ENCODE results near the gene NGFR. TPM values are rescaled to one million over a fixed set of nuclear protein-coding genes. Genes with fewer than 3 reads are reported as not detected.

Gene NGFR
- total and polyA plus RNA-seq, 8 donors: 1.1 to 6.6 (median 3.1) TPM; not detected in 1

GRCh38 chr17:49459401-49459984 is 35.6 kb upstream of the NGFR start:
- Histone ChIP-seq H3K36me3 (no peaks in the 10 kb centered on the region), H3K27ac (no peak overlapping the region), H3K4me3 (no peak overlapping the region), H3K4me1 (no peaks in the 10 kb centered on the region), H3K27me3 (peaks cover 0 to 92% (median 60%) of the 10 kb centered on the region in 3 donors), H3K9me3 (peaks cover 0 to 13% (median 10%) of the 10 kb centered on the region in 4 donors)
- TF ChIP-seq POLR2AphosphoS5 (IDR thresholded peaks at IDR 0.05): no peak
- TF ChIP-seq POLR2A (IDR thresholded peaks at IDR 0.05): no peak
- TF ChIP-seq CTCF (IDR thresholded peaks at IDR 0.05): no peak
- no peak for TF ChIP-seq EP300 (IDR thresholded peaks at IDR 0.05)
- intact Hi-C loops (cut with DNase I; ENCODE audit: low total_unique reads): no loop called here
- WGBS, 5 donors: 36 to 59% (median 40%) methylated on average over 7 of the region's 7 CpGs
- no peak for DNase-seq

GRCh38 chr17:49460401-49460800 is 34.7 kb upstream of the NGFR start:
- no peak for TF ChIP-seq CTCF (IDR thresholded peaks at IDR 0.05)
- Histone ChIP-seq H3K9me3 (peaks cover 0 to 14% (median 11%) of the 10 kb centered on the region in 4 donors), H3K36me3 (no peaks in the 10 kb centered on the region), H3K27ac (no peak overlapping the region), H3K4me3 (no peak overlapping the region), H3K4me1 (no peaks in the 10 kb centered on the region), H3K27me3 (peaks cover 0 to 95% (median 59%) of the 10 kb centered on the region in 3 donors)
- intact Hi-C loops (cut with DNase I; ENCODE audit: low total_unique reads): no loop called here
- 78 to 86% (median 83%) methylated on average over 6 to 7 of the region's 7 CpGs for WGBS, 5 donors
- DNase-seq: no peak

GRCh38 chr17:49461580-49461979 is 33.5 kb upstream of the NGFR start:
- Histone ChIP-seq H3K36me3 (no peaks in the 10 kb centered on the region), H3K9me3 (peaks cover 0 to 14% (median 11%) of the 10 kb centered on the region in 4 donors), H3K4me1 (no peaks in the 10 kb centered on the region), H3K4me3 (no peak overlapping the region), H3K27ac (no peak overlapping the region), H3K27me3 (peaks cover 0 to 95% (median 48%) of the 10 kb centered on the region in 3 donors)
- DNase-seq: no peak
- intact Hi-C loops (cut with DNase I; ENCODE audit: low total_unique reads): no loop called here
- TF ChIP-seq POLR2A (IDR thresholded peaks at IDR 0.05): no peak
- no peak for TF ChIP-seq CTCF (IDR thresholded peaks at IDR 0.05)
- TF ChIP-seq EP300 (IDR thresholded peaks at IDR 0.05): no peak
- TF ChIP-seq POLR2AphosphoS5 (IDR thresholded peaks at IDR 0.05): no peak
- 35 to 63% (median 60%) methylated on average over 2 of the region's 2 CpGs for WGBS, 5 donors

- H3K4me3 ChIP-seq: no peak overlapping the region
- no peak for DNase-seq
- H3K27ac ChIP-seq: no peak overlapping the region
- no peak for TF ChIP-seq EP300 (IDR thresholded peaks at IDR 0.05)
- TF ChIP-seq POLR2AphosphoS5 (IDR thresholded peaks at IDR 0.05): no peak
- TF ChIP-seq POLR2A (IDR thresholded peaks at IDR 0.05): no peak
- TF ChIP-seq CTCF (IDR thresholded peaks at IDR 0.05): no peak
- no peaks in the 10 kb centered on the region for H3K4me1 ChIP-seq
- peaks cover 0 to 95% (median 35%) of the 10 kb centered on the region in 3 donors for H3K27me3 ChIP-seq
- peaks cover 0 to 14% (median 11%) of the 10 kb centered on the region in 4 donors for H3K9me3 ChIP-seq
- 59 to 85% (median 82%) methylated on average over 2 of the region's 2 CpGs for WGBS, 5 donors
- intact Hi-C loops (cut with DNase I; ENCODE audit: low total_unique reads): no loop called here
- no peaks in the 10 kb centered on the region for H3K36me3 ChIP-seq
Measured at GRCh38 chr17:49464049-49464448, 31.0 kb upstream of the NGFR start.
